GM21576 (cell line): Measurements from ENCODE around the gene ATOH8.

Experiments
- ATAC-seq: cut with Tn5 transposase; IDR thresholded peaks from one replicate; pipeline ENCODE4 v1.9.1; 2021; ENCODE audit warnings: mild to moderate bottlenecking, moderate library complexity; ENCODE audit not compliant: unreplicated experiment

The ATOH8 gene

GRCh38 chr2:85797921-85798320 is 44.1 kb downstream of the ATOH8 start:
- no peak for ATAC-seq

DNA sequence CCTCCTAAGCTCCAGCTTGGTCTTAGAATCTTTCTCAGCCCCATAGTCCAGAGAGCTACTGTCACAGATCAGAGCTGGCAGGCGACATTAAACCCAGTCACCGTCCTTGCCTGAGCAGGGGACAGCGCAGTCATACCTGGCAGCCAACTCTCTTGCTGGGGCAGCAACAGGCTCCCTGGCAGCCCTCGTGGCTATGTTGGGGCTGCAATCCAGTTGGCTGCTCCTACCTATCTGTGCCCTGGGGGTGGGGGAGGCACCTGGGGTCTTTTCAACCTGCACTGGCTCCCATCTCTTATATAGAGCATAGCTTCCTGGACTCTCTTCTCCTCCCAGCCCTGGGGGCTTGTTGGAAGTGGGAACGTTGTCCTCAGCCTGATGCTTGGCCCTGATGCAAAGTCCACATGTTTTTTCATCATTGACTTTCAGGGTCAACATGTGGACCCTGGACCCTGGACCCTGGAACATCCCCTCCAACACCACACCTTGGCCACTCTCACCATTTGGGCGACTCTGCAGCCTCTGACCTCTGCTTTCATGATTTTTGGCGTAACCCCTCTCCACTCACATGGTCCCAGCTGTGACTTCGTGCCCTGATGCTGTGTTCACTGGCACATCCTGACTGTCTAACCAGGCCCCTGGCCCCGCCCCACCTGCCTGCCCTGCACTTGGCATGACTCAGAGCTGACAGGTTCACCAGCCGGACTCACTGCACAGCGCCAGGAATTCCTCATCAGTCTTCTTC is 45.6 kb downstream of the ATOH8 start:
- ATAC-seq = no peak

- ATAC-seq = no peak
Observed at GRCh38 chr2:85800586-85800985, 46.8 kb downstream of the ATOH8 start.

- no peak for ATAC-seq
Observed at GRCh38 chr2:85801871-85802270, 48.1 kb downstream of the ATOH8 start.

GRCh38 chr2:85802354-85803103 is 48.7 kb downstream of the ATOH8 start:
- no peak for ATAC-seq

DNA sequence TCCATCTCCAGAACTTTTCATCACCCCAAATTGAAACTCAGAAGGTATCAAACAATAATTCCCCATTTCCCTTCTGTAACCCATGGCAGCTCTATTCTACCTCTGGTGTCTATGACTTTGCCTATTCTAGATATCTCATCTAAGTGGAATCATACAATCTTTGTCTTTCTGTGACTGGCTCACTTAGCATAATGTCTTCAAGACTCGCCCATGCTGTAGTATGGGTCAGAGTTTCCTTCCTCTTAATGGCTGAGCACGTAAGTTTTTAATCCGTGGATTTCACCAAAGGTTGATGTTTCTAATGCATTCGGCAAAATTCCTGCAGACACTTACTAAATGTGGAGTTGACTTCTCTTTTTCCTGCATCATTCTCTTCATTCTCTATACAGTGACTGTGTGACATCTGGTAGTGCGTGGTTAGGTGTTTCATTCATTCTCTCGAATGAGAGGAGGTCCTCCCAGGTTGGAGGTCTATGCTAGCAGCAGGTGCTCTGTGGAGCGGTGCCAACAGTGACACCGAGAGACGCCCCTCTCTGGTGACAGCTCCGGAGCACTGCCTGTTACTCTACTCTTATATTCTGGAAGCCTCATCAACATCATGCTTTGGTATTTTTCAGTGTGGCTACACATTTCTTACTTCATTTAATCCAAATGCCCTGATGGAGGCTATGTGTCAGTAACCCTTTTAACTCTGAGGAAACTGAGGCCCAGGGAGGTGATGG is 50.1 kb downstream of the ATOH8 start:
- ATAC-seq = no peak

- no peak for ATAC-seq
Observed at GRCh38 chr2:85804583-85804982, 50.8 kb downstream of the ATOH8 start.

GRCh38 chr2:85806358-85807118 is 52.7 kb downstream of the ATOH8 start:
- no peak for ATAC-seq

- ATAC-seq = no peak
Observed at GRCh38 chr2:85807756-85808155, 54.0 kb downstream of the ATOH8 start.

DNA sequence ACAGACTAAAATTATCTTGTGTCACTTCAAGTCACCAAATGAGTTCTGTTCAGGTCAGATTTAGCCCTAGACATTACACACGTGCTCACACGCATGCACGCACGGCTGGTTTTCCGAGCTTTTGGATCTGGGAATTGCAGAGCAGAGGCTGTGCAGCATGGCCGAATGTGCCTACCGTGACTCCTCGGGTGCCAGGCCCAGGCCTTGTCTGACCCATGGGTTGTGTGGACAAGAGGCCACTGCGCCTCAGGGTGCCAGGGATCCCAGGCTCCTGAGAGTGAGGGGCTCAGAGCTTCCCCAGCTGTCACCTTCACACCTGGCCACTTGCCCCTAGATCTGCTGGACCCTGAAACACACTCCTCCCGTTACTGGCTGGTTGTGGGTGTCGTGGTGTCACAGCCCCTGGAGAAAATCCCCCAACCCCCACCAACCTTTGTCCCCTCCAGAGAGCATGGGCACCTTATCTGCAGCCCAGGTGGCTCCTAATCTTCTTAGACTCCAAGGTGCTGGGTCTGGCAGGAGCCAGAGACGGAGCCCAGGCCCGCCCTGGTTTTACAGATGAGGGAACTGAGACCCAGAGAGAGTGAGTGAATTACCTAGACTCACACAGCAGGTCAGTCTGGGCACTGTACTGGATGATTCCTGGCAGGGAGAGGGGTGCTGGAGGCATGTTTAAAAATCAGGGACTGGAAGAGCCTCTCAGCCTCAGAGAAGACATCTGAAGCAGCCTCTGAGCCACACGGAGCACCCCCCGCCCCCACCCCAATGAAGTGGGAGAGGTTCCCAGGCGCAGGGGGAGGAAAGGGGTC is 56.8 kb downstream of the ATOH8 start:
- ATAC-seq = no peak

DNA sequence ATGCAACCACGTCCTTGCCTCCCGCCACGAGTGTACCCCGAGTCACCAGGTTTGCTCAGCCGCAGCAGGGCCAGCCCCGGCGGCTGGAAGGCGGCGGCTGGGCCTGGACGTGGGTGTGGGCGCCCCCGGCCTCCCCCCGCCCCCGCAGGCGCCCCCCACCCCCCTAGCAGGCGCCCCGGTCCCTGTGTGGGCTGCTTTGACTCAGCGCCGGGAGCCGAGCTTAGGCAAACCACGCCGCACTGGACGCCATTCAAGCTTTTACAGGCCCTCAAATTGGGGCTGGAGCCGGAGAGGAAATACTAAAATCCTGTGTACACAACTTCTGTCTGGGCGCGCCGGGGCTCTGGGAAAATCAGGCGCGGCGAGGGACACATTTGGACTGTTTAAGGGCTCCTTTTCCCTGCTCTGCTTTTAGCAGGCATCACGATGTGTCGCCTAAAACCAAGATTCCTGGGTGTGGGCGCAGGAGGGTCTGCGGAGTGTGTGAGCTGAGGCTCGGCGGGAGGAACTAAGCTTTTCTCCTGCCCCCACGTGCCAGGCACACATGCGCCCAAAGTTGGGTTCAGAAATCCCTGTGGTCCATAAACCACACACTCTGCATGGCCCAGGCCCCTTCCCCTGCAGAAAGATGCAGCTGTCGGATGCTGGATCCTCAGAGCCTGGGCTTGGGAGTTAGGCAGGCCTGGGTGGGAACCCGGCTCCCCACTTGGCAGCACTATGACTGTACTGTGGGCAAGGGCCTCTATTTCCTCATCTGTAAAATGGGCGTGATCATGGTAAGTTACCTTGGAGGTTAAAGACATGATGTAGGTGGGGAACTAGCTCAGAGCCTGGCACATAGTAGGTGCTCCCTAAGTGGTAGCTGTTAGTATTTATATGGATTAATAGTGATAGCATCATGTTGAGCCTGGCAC is 57.6 kb downstream of the ATOH8 start:
- ATAC-seq = no peak

DNA sequence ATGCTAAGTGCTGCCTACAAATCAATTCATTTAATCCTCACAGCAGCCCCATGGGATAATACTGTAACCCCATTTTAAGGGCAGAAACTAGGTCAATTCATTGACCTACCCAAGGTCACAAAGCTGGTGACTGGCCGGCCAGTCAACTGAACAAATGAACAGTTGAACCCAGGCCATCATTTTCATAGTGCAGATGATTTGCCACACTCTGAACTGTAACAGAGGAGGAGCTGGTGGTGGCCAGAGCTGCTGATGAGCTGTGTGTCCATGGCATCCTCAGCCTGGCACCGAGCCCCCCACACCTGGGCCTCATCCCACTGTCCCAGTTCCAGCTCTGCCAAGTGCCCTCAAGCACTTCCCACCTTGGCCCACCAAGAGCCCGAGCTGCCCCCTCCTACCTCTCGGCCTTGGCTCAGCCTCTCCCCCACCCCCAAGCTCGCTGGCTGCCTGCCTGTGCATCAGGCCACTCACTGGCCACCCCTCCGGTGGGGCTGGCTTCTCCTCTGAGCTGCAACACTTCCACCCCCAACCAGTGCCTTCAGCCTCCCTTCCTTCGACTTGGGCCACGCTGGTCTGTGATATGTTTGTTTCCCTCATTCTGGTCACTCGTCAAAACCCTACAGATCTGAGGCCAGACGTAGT is 58.4 kb downstream of the ATOH8 start:
- no peak for ATAC-seq

GRCh38 chr2:85813211-85813981 is 59.6 kb downstream of the ATOH8 start:
- ATAC-seq = no peak

GRCh38 chr2:85813982-85814801 is 60.4 kb downstream of the ATOH8 start:
- no peak for ATAC-seq

- no peak for ATAC-seq
Observed at GRCh38 chr2:85814802-85815550, 61.2 kb downstream of the ATOH8 start.

GRCh38 chr2:85819811-85820510 is 66.2 kb downstream of the ATOH8 start:
- ATAC-seq = no peak
